B cell (primary cell): ENCODE results near the gene AGAP1. TPM values are rescaled to one million over a fixed set of nuclear protein-coding genes. Genes with fewer than 3 reads are reported as not detected.

Experiments
- ATAC-seq: fragments of 200-7000 bp; cut with Tn5 transposase; one replicate; pipeline ENCODE4 v1.10.0; 2021; ENCODE audit warnings: low read depth, mild to moderate bottlenecking, moderate number of reproducible peaks, moderate library complexity
- CTCF ChIA-PET: fragments of 350-600 bp; sonication (Branson Sonifier 250); formaldehyde crosslinking; loops from one replicate; lab custom pipeline; 2021; ENCODE audit warnings: antibody characterized with exemption, inconsistent platforms; lab: Charles Lee
- POLR2A ChIA-PET: fragments of 350-600 bp; sonication (Branson Sonifier 250); formaldehyde crosslinking; loops from one replicate; lab custom pipeline; 2021; ENCODE audit warnings: antibody characterized with exemption; lab: Charles Lee
- DNase-seq: peaks from one replicate; pipeline ENCODE4 v3.0.0; 2013
- H2AFZ ChIP-seq: 2 replicates; pipeline ENCODE4 v1.6.1; 2012; ENCODE audit warnings: mild to moderate bottlenecking, low read depth, low read length; ENCODE audit not compliant: insufficient read depth, poor library complexity, severe bottlenecking
- H3K27ac ChIP-seq, 2 donors: 1 replicate in 1 of 2; 2 replicates in 1 of 2; pipeline ENCODE4 v1.5.1; 2012 to 2013; ENCODE audit warnings: low read length in 2 of 2, mild to moderate bottlenecking in 2 of 2, moderate library complexity in 1 of 2
- H3K27me3 ChIP-seq, 4 experiments: fragments of 200-600 bp in 1 of 4; sonication (generic) in 1 of 4; replicated peaks in 1 of 4; 1 replicate in 2 of 4; 2 replicates in 2 of 4; pipeline versions ENCODE4 v1.6.1 to v1.7.0; 2013 to 2016; ENCODE audit warnings: low read length in 3 of 4, mild to moderate bottlenecking in 2 of 4, mixed read lengths in 1 of 4, moderate library complexity in 1 of 4; ENCODE audit not compliant: insufficient read depth in 4 of 4, control insufficient read depth in 3 of 4; ENCODE audit errors: control extremely low read depth in 1 of 4
- H3K36me3 ChIP-seq, 2 experiments: replicated peaks in 1 of 2; 1 replicate in 1 of 2; 2 replicates in 1 of 2; pipeline versions ENCODE4 v1.6.1 to v1.7.1; 2013; ENCODE audit warnings: low read length in 1 of 2; ENCODE audit not compliant: insufficient read depth in 2 of 2, control insufficient read depth in 1 of 2; ENCODE audit errors: control extremely low read depth in 1 of 2, extremely low read depth in 1 of 2
- H3K4me1 ChIP-seq, 2 donors: fragments of 200-600 bp in 1 of 2; sonication (generic) in 1 of 2; 1 replicate in 1 of 2; 2 replicates in 1 of 2; pipeline versions ENCODE4 v1.5.1 to v1.6.1; 2013 to 2017; ENCODE audit warnings: low read length in 2 of 2; ENCODE audit not compliant: control insufficient read depth in 2 of 2, insufficient read depth in 2 of 2
- H3K4me2 ChIP-seq: replicated peaks from 2 replicates; pipeline ENCODE3; 2012; ENCODE audit warnings: mild to moderate bottlenecking, low read depth, low read length; ENCODE audit not compliant: poor library complexity, severe bottlenecking
- H3K4me3 ChIP-seq, 5 experiments: fragments of 200-600 bp in 1 of 5; sonication (generic) in 1 of 5; 1 replicate in 3 of 5; 2 replicates in 2 of 5; pipeline versions ENCODE4 v1.5.1 to v1.7.0; 2011 to 2016; ENCODE audit warnings: low read length in 4 of 5, mild to moderate bottlenecking in 4 of 5, low read depth in 2 of 5, control low read depth in 1 of 5, moderate library complexity in 1 of 5; ENCODE audit not compliant: insufficient read depth in 1 of 5; ENCODE audit errors: control extremely low read depth in 1 of 5, extremely low read depth in 1 of 5
- H3K79me2 ChIP-seq: fragments of 200-600 bp; sonication (generic); one replicate; pipeline ENCODE4 v1.6.0; 2016; ENCODE audit warnings: low read length; ENCODE audit not compliant: control insufficient read depth, insufficient read depth
- H3K9ac ChIP-seq: fragments of 200-600 bp; sonication (generic); 2 replicates; pipeline ENCODE4 v1.6.1; 2017; ENCODE audit warnings: mild to moderate bottlenecking, low read length, moderate library complexity
- H3K9me3 ChIP-seq, 3 donors: one replicate each; pipeline versions ENCODE4 v1.6.1 to v1.7.1; 2013; ENCODE audit warnings: low read length in 2 of 3; ENCODE audit not compliant: control insufficient read depth in 2 of 3, insufficient read depth in 1 of 3; ENCODE audit errors: control extremely low read depth in 1 of 3
- H4K20me1 ChIP-seq: 2 replicates; pipeline ENCODE4 v1.6.0; 2012; ENCODE audit warnings: mild to moderate bottlenecking, low read length; ENCODE audit not compliant: insufficient read depth, control insufficient read depth, poor library complexity, severe bottlenecking
- H3K27ac Mint-ChIP-seq: one replicate; pipeline ENCODE4 v1.8.0; 2021; ENCODE audit warnings: mixed read lengths
- H3K27me3 Mint-ChIP-seq: one replicate; pipeline ENCODE4 v1.8.0; 2021; ENCODE audit warnings: mixed read lengths
- H3K4me1 Mint-ChIP-seq: one replicate; pipeline ENCODE4 v1.8.0; 2021; ENCODE audit warnings: mixed read lengths
- H3K4me3 Mint-ChIP-seq: one replicate; pipeline ENCODE4 v1.8.0; 2021; ENCODE audit warnings: mixed read lengths
- H3K9me3 Mint-ChIP-seq: one replicate; pipeline ENCODE4 v1.8.0; 2022; ENCODE audit warnings: mixed read lengths; ENCODE audit not compliant: insufficient read depth
- CTCF ChIP-seq: fragments of 200-600 bp; IDR thresholded peaks from one replicate; pipeline ENCODE4 v1.8.0; 2022; ENCODE audit warnings: antibody characterized with exemption, mild to moderate bottlenecking
- EZH2 ChIP-seq: IDR thresholded peaks from 2 replicates; pipeline ENCODE4 v1.6.1; 2012; ENCODE audit warnings: borderline replicate concordance, low read depth, mild to moderate bottlenecking, moderate library complexity, low read length; ENCODE audit not compliant: insufficient read depth, poor library complexity, severe bottlenecking
- WGBS: methylation state at CpG from one replicate; pipeline ENCODE4 v1.1.5; 2013; ENCODE audit warnings: missing lambda C conversion rate; ENCODE audit not compliant: insufficient coverage; 5-methylcytosine and 5-hydroxymethylcytosine counted together
- intact Hi-C: fragments of 100-400 bp; cut with micrococcal nuclease; formaldehyde crosslinking; loops from one replicate; pipeline ENCODE4 v1.10.0; 2022
- polyA plus RNA-seq: library from polyadenylated mRNA; depleted of rRNA; stranded (reverse); fragments of >200 nt; gene quantifications from 2 replicates; pipeline ENCODE4 v1.2.3, GENCODE V29; 2012
- total RNA-seq, 2 donors: library from RNA; stranded (reverse); fragments of 120-200 nt in 1 of 2; gene quantifications; 1 replicate in 1 of 2; 2 replicates in 1 of 2; pipeline versions ENCODE4 v1.2.3 to v1.2.4, GENCODE V29; 2013 to 2022

Gene AGAP1
- total and polyA plus RNA-seq, 2 donors (not counting 1 experiment from before 2014, with no cell fraction given), result 0.01 TPM; not detected in 1

GRCh38 chr2:235538144-235538639 is 44.3 kb downstream of the AGAP1 start:
- Mint-ChIP-seq H3K27me3 (peaks cover 3% of the 10 kb centered on the region), H3K9me3 (no peaks in the 10 kb centered on the region), H3K27ac (no peak overlapping the region), H3K4me3 (no peak overlapping the region), H3K4me1 (no peaks in the 10 kb centered on the region)
- CTCF ChIA-PET, result no interaction called here
- ATAC-seq (no peak), DNase-seq (no peak)
- POLR2A ChIA-PET, result no interaction called here
- Histone ChIP-seq H3K27me3 (no peaks in the 10 kb centered on the region), H3K4me2 (no peak overlapping the region), H3K79me2 (no peaks in the 10 kb centered on the region), H2AFZ (no peak overlapping the region), H3K4me1 (no peaks in the 10 kb centered on the region), H3K4me3 (no peak overlapping the region), H3K27ac (no peak overlapping the region), H3K9ac (no peak overlapping the region), H4K20me1 (no peaks in the 10 kb centered on the region), H3K36me3 (no peaks in the 10 kb centered on the region), H3K9me3 (no peaks in the 10 kb centered on the region)
- TF ChIP-seq EZH2, result no peak
- no peak for TF ChIP-seq CTCF
- intact Hi-C loops, result no loop called here
- WGBS, result 100% methylated on average over 2 of the region's 7 CpGs

- no peak for DNase-seq
- H3K4me3 Mint-ChIP-seq, result no peak overlapping the region
- peaks cover 0 to 4% (median 0%) of the 10 kb centered on the region in 3 donors for H3K9me3 ChIP-seq
- H3K9me3 Mint-ChIP-seq, result no peaks in the 10 kb centered on the region
- TF ChIP-seq CTCF (no peak), EZH2 (no peak)
- H3K27me3 Mint-ChIP-seq, result peaks cover 3% of the 10 kb centered on the region
- no peak overlapping the region for H3K9ac ChIP-seq
- intact Hi-C loops, result no loop called here
- H2AFZ ChIP-seq, result no peak overlapping the region
- CTCF ChIA-PET, result no interaction called here
- H3K27ac Mint-ChIP-seq, result no peak overlapping the region
- no peaks in the 10 kb centered on the region for H3K4me1 ChIP-seq
- H3K27ac ChIP-seq, result no peak overlapping the region
- no peaks in the 10 kb centered on the region for H3K79me2 ChIP-seq
- H3K36me3 ChIP-seq, result no peaks in the 10 kb centered on the region
- no peaks in the 10 kb centered on the region for H4K20me1 ChIP-seq
- no peak overlapping the region for H3K4me2 ChIP-seq
- H3K27me3 ChIP-seq, result no peaks in the 10 kb centered on the region
- no peak overlapping the region for H3K4me3 ChIP-seq
- ATAC-seq, result no peak
- H3K4me1 Mint-ChIP-seq, result no peaks in the 10 kb centered on the region
- WGBS, result 92% methylated on average over 4 of the region's 5 CpGs
- POLR2A ChIA-PET, result no interaction called here
Measured at GRCh38 chr2:235538981-235539380, 45.1 kb downstream of the AGAP1 start.
